Body of pancreas (tissue), 4 donors: ENCODE data around the gene ANTXRL. TPM values are rescaled to one million over a fixed set of nuclear protein-coding genes. Genes with fewer than 3 reads are reported as not detected.
"Not testable (repeated sequence)": the region's sequence is repeated elsewhere in the genome, so short reads cannot be mapped to it uniquely, and the experiment has no call there.

ENCODE experiments used
- ATAC-seq: fragments of 150-250 bp; one replicate; pipeline ENCODE4 v1.9.1; 2016
- DNase-seq, 4 donors: peaks; one replicate each; pipeline ENCODE4 v3.0.0-alpha.2; 2019
- H3K27ac ChIP-seq, 4 donors: fragments of 200-600 bp; sonication (generic); 1 replicate in 3 of 4; 2 replicates in 1 of 4; pipeline versions ENCODE4 v1.5.1 to v1.6.1; 2016 to 2019; ENCODE audit warnings: mild to moderate bottlenecking in 1 of 4, mixed read lengths in 1 of 4, moderate library complexity in 1 of 4
- H3K27me3 ChIP-seq, 2 donors: fragments of 200-600 bp; sonication (generic); one replicate each; pipeline ENCODE4 v1.6.0; 2016; ENCODE audit warnings: mild to moderate bottlenecking in 1 of 2
- H3K36me3 ChIP-seq, 2 donors: fragments of 200-600 bp; sonication (generic); replicated peaks in 1 of 2; 2 replicates each; pipeline ENCODE4 v1.5.1; 2016; ENCODE audit warnings: low read depth in 2 of 2; ENCODE audit not compliant: insufficient read depth in 1 of 2
- H3K4me1 ChIP-seq: fragments of 200-600 bp; sonication (generic); one replicate; pipeline ENCODE4 v1.6.0; 2016
- H3K4me3 ChIP-seq, 2 donors: fragments of 200-600 bp; sonication (generic); 1 replicate in 1 of 2; 2 replicates in 1 of 2; pipeline ENCODE4 v1.5.1; 2016 to 2019
- H3K9me3 ChIP-seq, 3 donors: fragments of 200-600 bp; sonication (generic); 1 replicate in 2 of 3; 2 replicates in 1 of 3; pipeline ENCODE4 v1.5.1; 2016
- CTCF ChIP-seq, 7 experiments: fragments of 450-650 bp in 4 of 7; fragments of 200-600 bp in 3 of 7; sonication (generic) in 3 of 7; IDR thresholded peaks; one replicate each; pipeline ENCODE4 v1.5.1; 2016 to 2019; ENCODE audit warnings: antibody characterized with exemption in 7 of 7
- POLR2A ChIP-seq, 3 donors: fragments of 450-650 bp; IDR thresholded peaks; one replicate each; pipeline ENCODE4 v1.6.1; 2016; ENCODE audit warnings: antibody characterized with exemption in 3 of 3, mild to moderate bottlenecking in 2 of 3
- WGBS, 2 donors: methylation state at CpG; one replicate each; pipeline ENCODE4 v1.1.5; 2017; 5-methylcytosine and 5-hydroxymethylcytosine counted together
- intact Hi-C: fragments of 100-400 bp; cut with DNase I; formaldehyde crosslinking; loops from one replicate; pipeline ENCODE4 v1.15.1; 2023
- total RNA-seq, 2 donors: library from RNA; depleted of rRNA; stranded (reverse); fragments of >200 nt; gene quantifications; one replicate each; pipeline ENCODE4 v1.1.0, GENCODE V29; 2016

ANTXRL gene
- total RNA-seq, 2 donors from 2014 or later: not detected

GRCh38 chr10:46292573-46293023, 5.8 kb downstream of the ANTXRL start:
- DNase-seq: no peak
- H3K9me3 ChIP-seq: no peaks in the 10 kb centered on the region
- H3K36me3 ChIP-seq: no peaks in the 10 kb centered on the region
- H3K4me1 ChIP-seq: no peaks in the 10 kb centered on the region
- H3K27me3 ChIP-seq: no peaks in the 10 kb centered on the region
- no peak overlapping the region for H3K27ac ChIP-seq
- intact Hi-C loops: loop anchor here (10.0 kb wide), 1 partner anchor 48 kb away; no protein-coding TSS in a partner anchor
- no peak for ATAC-seq
- no peak overlapping the region for H3K4me3 ChIP-seq
- TF ChIP-seq POLR2A (IDR thresholded peaks at IDR 0.05): no peak
- no peak for TF ChIP-seq CTCF (IDR thresholded peaks at IDR 0.05)
- WGBS, 2 donors: 77 to 80% methylated on average over 6 of the region's 6 CpGs

GRCh38 chr10:46293228-46293627, 6.4 kb downstream of the ANTXRL start:
- Histone ChIP-seq H3K4me1 (no peaks in the 10 kb centered on the region), H3K27me3 (no peaks in the 10 kb centered on the region), H3K36me3 (no peaks in the 10 kb centered on the region), H3K4me3 (no peak overlapping the region), H3K9me3 (no peaks in the 10 kb centered on the region), H3K27ac (no peak overlapping the region)
- WGBS, 2 donors: 74 to 87% methylated on average over 8 of the region's 8 CpGs
- DNase-seq (no peak), ATAC-seq (no peak)
- intact Hi-C loops: loop anchor here (10.0 kb wide), 1 partner anchor 48 kb away; no protein-coding TSS in a partner anchor
- TF ChIP-seq POLR2A (IDR thresholded peaks at IDR 0.05) (no peak), CTCF (IDR thresholded peaks at IDR 0.05) (no peak)

GRCh38 chr10:46293832-46294640, 7.2 kb downstream of the ANTXRL start:
- no peaks in the 10 kb centered on the region for H3K36me3 ChIP-seq
- no peaks in the 10 kb centered on the region for H3K4me1 ChIP-seq
- WGBS, 2 donors: 70 to 87% methylated on average over 9 to 11 of the region's 11 CpGs
- TF ChIP-seq CTCF (IDR thresholded peaks at IDR 0.05): peak in 1 of 7 experiments; percentile 34
- TF ChIP-seq POLR2A (IDR thresholded peaks at IDR 0.05): no peak
- intact Hi-C loops: loop anchor here (10.0 kb wide), 1 partner anchor 49 kb away; no protein-coding TSS in a partner anchor
- H3K9me3 ChIP-seq: no peaks in the 10 kb centered on the region
- H3K4me3 ChIP-seq: no peak overlapping the region
- H3K27ac ChIP-seq: no peak overlapping the region
- ATAC-seq: no peak
- no peaks in the 10 kb centered on the region for H3K27me3 ChIP-seq
- DNase-seq: peak in 1 of 4 donors; percentile 53

GRCh38 chr10:46294641-46295220, 7.9 kb downstream of the ANTXRL start:
- WGBS, 2 donors: 93 to 95% methylated on average over 7 to 8 of the region's 8 CpGs
- no peak overlapping the region for H3K27ac ChIP-seq
- ATAC-seq (no peak), DNase-seq (no peak)
- no peaks in the 10 kb centered on the region for H3K36me3 ChIP-seq
- H3K27me3 ChIP-seq: no peaks in the 10 kb centered on the region
- H3K4me1 ChIP-seq: no peaks in the 10 kb centered on the region
- no peaks in the 10 kb centered on the region for H3K9me3 ChIP-seq
- H3K4me3 ChIP-seq: no peak overlapping the region
- TF ChIP-seq CTCF (IDR thresholded peaks at IDR 0.05) (no peak), POLR2A (IDR thresholded peaks at IDR 0.05) (no peak)
- intact Hi-C loops: loop anchor here (10.0 kb wide), 1 partner anchor 50 kb away; no protein-coding TSS in a partner anchor

- H3K36me3 ChIP-seq, ATAC-seq, H3K27ac ChIP-seq, H3K4me3 ChIP-seq, H3K9me3 ChIP-seq, DNase-seq, H3K4me1 ChIP-seq, H3K27me3 ChIP-seq: not testable (repeated sequence)
- intact Hi-C loops: loop anchor here (10.0 kb wide), 1 partner anchor 51 kb away; no protein-coding TSS in a partner anchor
- WGBS, 2 donors: 63 to 64% methylated on average over 3 of the region's 3 CpGs
Measured at GRCh38 chr10:46295350-46296010, 8.7 kb downstream of the ANTXRL start.

GRCh38 chr10:46296086-46296485, 9.3 kb downstream of the ANTXRL start:
- H3K4me1 ChIP-seq, H3K36me3 ChIP-seq, H3K4me3 ChIP-seq, H3K9me3 ChIP-seq, DNase-seq, H3K27me3 ChIP-seq, H3K27ac ChIP-seq, ATAC-seq: not testable (repeated sequence)
- WGBS, 2 donors: 62 to 71% methylated on average over 4 of the region's 4 CpGs
- intact Hi-C loops: loop anchor here (10.0 kb wide), 1 partner anchor 51 kb away; no protein-coding TSS in a partner anchor
